GM19395 (cell line): ENCODE data around the gene ADIRF.
"Not testable (repeated sequence)": the region's sequence is repeated elsewhere in the genome, so short reads cannot be mapped to it uniquely, and the experiment has no call there.

Source experiments
- ATAC-seq: cut with Tn5 transposase; IDR thresholded peaks from one replicate; pipeline ENCODE4 v1.9.1; 2021; ENCODE audit warnings: mild to moderate bottlenecking, moderate library complexity; ENCODE audit not compliant: unreplicated experiment

Gene ADIRF

GRCh38 chr10:86945361-86946212 is 22.7 kb upstream of the ADIRF start:
- ATAC-seq: no peak

GRCh38 chr10:86946213-86947155 is 21.8 kb upstream of the ADIRF start:
- ATAC-seq: no peak

GRCh38 chr10:86947806-86948205 is 20.5 kb upstream of the ADIRF start:
- not testable (repeated sequence) for ATAC-seq

- no peak for ATAC-seq
Observed at GRCh38 chr10:86950349-86950748, 17.9 kb upstream of the ADIRF start.

- ATAC-seq: no peak
Observed at GRCh38 chr10:86951184-86951761, 17.0 kb upstream of the ADIRF start.

GRCh38 chr10:86952106-86952505 is 16.2 kb upstream of the ADIRF start:
- ATAC-seq: no peak

- not testable (repeated sequence) for ATAC-seq
Observed at GRCh38 chr10:86952697-86953096, 15.6 kb upstream of the ADIRF start.

- ATAC-seq: no peak
Observed at GRCh38 chr10:86953747-86954680, 14.3 kb upstream of the ADIRF start.

GRCh38 chr10:86954681-86955500 is 13.4 kb upstream of the ADIRF start:
- ATAC-seq: no peak

GRCh38 chr10:86955501-86956194 is 12.6 kb upstream of the ADIRF start:
- ATAC-seq: no peak

GRCh38 chr10:86956195-86956847 is 12.0 kb upstream of the ADIRF start:
- ATAC-seq: no peak

GRCh38 chr10:86956848-86957448 is 11.3 kb upstream of the ADIRF start:
- ATAC-seq: no peak

GRCh38 chr10:86957471-86958115 is 10.7 kb upstream of the ADIRF start, which contains the start of gene MMRN2:
Gene MMRN2 (minus strand): TSS chr10:86957615. CDS start chr10:86957541, 74 bp downstream.
- no peak for ATAC-seq

- ATAC-seq: no peak
Observed at GRCh38 chr10:86958116-86958900, 10.0 kb upstream of the ADIRF start, which contains the start of gene SNCG. Gene SNCG (plus strand): TSS chr10:86958599. CDS start chr10:86958698, 99 bp downstream.

GRCh38 chr10:86958901-86959736 is 9.2 kb upstream of the ADIRF start:
- ATAC-seq: no peak

- no peak for ATAC-seq
Observed at GRCh38 chr10:86959737-86960002, 8.6 kb upstream of the ADIRF start.
